NCI-H2227 treated with DMSO at 0.1 percent for 48 hours (cell line): ENCODE measurements around the gene MANEA.
A peak's percentile ranks its signal among the peaks of the same experiment; 100 is the strongest.
"Not testable (repeated sequence)": the region's sequence is repeated elsewhere in the genome, so short reads cannot be mapped to it uniquely, and the experiment has no call there.

ENCODE experiments used
- DNase-seq: peaks from one replicate; lab custom pipeline; 2025; lab: John Stamatoyannopoulos, UW

MANEA gene

GRCh38 chr6:95577304-95578105 is at the start of gene MANEA:
Gene MANEA (plus strand): TSS chr6:95577535. CDS start chr6:95586440, 8,905 bp downstream.
- peak; percentile 85 for DNase-seq

- no peak for DNase-seq
Observed at GRCh38 chr6:95529762-95530161, 47.6 kb upstream of the MANEA start.

- no peak for DNase-seq
Observed at GRCh38 chr6:95530176-95530819, 47.0 kb upstream of the MANEA start.

- no peak for DNase-seq
Observed at GRCh38 chr6:95543798-95544197, 33.5 kb upstream of the MANEA start.

GRCh38 chr6:95544517-95545225 is 32.7 kb upstream of the MANEA start:
- no peak for DNase-seq

- no peak for DNase-seq
Observed at GRCh38 chr6:95545226-95545625, 32.1 kb upstream of the MANEA start.

GRCh38 chr6:95545686-95546085 is 31.6 kb upstream of the MANEA start:
- no peak for DNase-seq

GRCh38 chr6:95546148-95546547 is 31.2 kb upstream of the MANEA start:
- no peak for DNase-seq

- DNase-seq: no peak
Observed at GRCh38 chr6:95547043-95547442, 30.3 kb upstream of the MANEA start.

- DNase-seq: no peak
Observed at GRCh38 chr6:95548188-95548786, 29.0 kb upstream of the MANEA start.

- DNase-seq: no peak
Observed at GRCh38 chr6:95551678-95552324, 25.5 kb upstream of the MANEA start.

- no peak for DNase-seq
Observed at GRCh38 chr6:95553880-95554279, 23.5 kb upstream of the MANEA start.

GRCh38 chr6:95560956-95561355 is 16.4 kb upstream of the MANEA start:
- not testable (repeated sequence) for DNase-seq

GRCh38 chr6:95569560-95569959 is 7.8 kb upstream of the MANEA start:
- DNase-seq: no peak

- no peak for DNase-seq
Observed at GRCh38 chr6:95572098-95572497, 5.2 kb upstream of the MANEA start.

GRCh38 chr6:95574811-95575210 is 2.5 kb upstream of the MANEA start:
- no peak for DNase-seq

- peak; percentile 23 for DNase-seq
Observed at GRCh38 chr6:95576218-95576997, 927 bp upstream of the MANEA start.

- DNase-seq: no peak
Observed at GRCh38 chr6:95576998-95577303, 384 bp upstream of the MANEA start.

- no peak for DNase-seq
Observed at GRCh38 chr6:95578106-95578410, 723 bp downstream of the MANEA start.

GRCh38 chr6:95581073-95581472 is 3.7 kb downstream of the MANEA start:
- no peak for DNase-seq

GRCh38 chr6:95584226-95584625 is 6.9 kb downstream of the MANEA start:
- DNase-seq: not testable (repeated sequence)

- no peak for DNase-seq
Observed at GRCh38 chr6:95587989-95588388, 10.7 kb downstream of the MANEA start.
